ENCODE measurements around the gene STK4. TPM values are rescaled to one million over a fixed set of nuclear protein-coding genes. Genes with fewer than 3 reads are reported as not detected.

The STK4 gene
- total RNA-seq, 1 experiment from 2014 or later: 43.0 TPM

- Histone ChIP-seq H3K9me3 (ENCODE audit: control insufficient read depth, low read depth, low read length) (no peaks in the 10 kb centered on the region), H4K8ac (replicated peaks; ENCODE audit: insufficient read length, low read depth, low read length) (no peak overlapping the region), H3K18ac (ENCODE audit: insufficient read length, low read depth, low read length) (no peak overlapping the region), H2AFZ (ENCODE audit: low read length) (no peak overlapping the region), H3K4me1 (ENCODE audit: insufficient read depth, low read length) (no peaks in the 10 kb centered on the region), H2BK120ac (ENCODE audit: low read depth, low read length, poor library complexity, severe bottlenecking) (no peak overlapping the region), H3K27ac (ENCODE audit: insufficient read length, low read depth, low read length) (no peak overlapping the region), H3K23ac (ENCODE audit: insufficient read length, low read depth, low read length) (no peak overlapping the region), H4K5ac (ENCODE audit: insufficient read length, low read depth, low read length) (no peak overlapping the region), H3T11ph (ENCODE audit: low read length) (no peak overlapping the region), H3K9ac (ENCODE audit: extremely low read depth, insufficient read length, low read length) (no peak overlapping the region), H2BK12ac (ENCODE audit: insufficient read length, low read depth, low read length) (no peak overlapping the region), H2AK5ac (ENCODE audit: insufficient read length, low read length) (no peak overlapping the region), H3K56ac (ENCODE audit: insufficient read length, low read depth, low read length) (no peak overlapping the region), H2BK20ac (ENCODE audit: low read depth, low read length, poor library complexity, severe bottlenecking) (no peak overlapping the region), H2BK5ac (ENCODE audit: insufficient read length, low read length) (no peak overlapping the region), H3K27me3 (ENCODE audit: insufficient read depth, low read length) (no peaks in the 10 kb centered on the region), H2BK15ac (ENCODE audit: low read depth, low read length) (no peak overlapping the region), H3K14ac (ENCODE audit: insufficient read depth, low read length) (no peak overlapping the region), H3K4ac (ENCODE audit: low read depth, low read length) (no peak overlapping the region), H4K91ac (ENCODE audit: insufficient read length, low read depth, low read length) (no peak overlapping the region), H3K79me2 (ENCODE audit: insufficient read depth, low read length) (no peaks in the 10 kb centered on the region), H4K20me1 (ENCODE audit: control insufficient read depth, insufficient read depth, insufficient read length) (no peaks in the 10 kb centered on the region), H3K23me2 (ENCODE audit: insufficient read length, low read depth, low read length, poor library complexity, severe bottlenecking) (no peaks in the 10 kb centered on the region), H3K79me1 (ENCODE audit: insufficient read depth, low read depth, low read length, poor library complexity, severe bottlenecking) (no peaks in the 10 kb centered on the region), H3K4me2 (ENCODE audit: insufficient read depth, insufficient read length, low read length) (no peak overlapping the region)
- DNase-seq: no peak
- Mint-ChIP-seq H3K27ac (no peak overlapping the region), H3K27me3 (ENCODE audit: low read depth) (no peaks in the 10 kb centered on the region), H3K36me3 (ENCODE audit: insufficient read depth in 1 of 3, low read depth in 3 of 3) (peaks cover 8 to 65% (median 63%) of the 10 kb centered on the region in 3 experiments; a peak in 6 of 7 replicates), H3K4me1 (peaks cover 0 to 4% of the 10 kb centered on the region in 2 experiments; a peak in 2 of 4 replicates), H3K9me3 (no peaks in the 10 kb centered on the region), H3K4me3 (no peak overlapping the region)
- TF ChIP-seq, protein P1, sequence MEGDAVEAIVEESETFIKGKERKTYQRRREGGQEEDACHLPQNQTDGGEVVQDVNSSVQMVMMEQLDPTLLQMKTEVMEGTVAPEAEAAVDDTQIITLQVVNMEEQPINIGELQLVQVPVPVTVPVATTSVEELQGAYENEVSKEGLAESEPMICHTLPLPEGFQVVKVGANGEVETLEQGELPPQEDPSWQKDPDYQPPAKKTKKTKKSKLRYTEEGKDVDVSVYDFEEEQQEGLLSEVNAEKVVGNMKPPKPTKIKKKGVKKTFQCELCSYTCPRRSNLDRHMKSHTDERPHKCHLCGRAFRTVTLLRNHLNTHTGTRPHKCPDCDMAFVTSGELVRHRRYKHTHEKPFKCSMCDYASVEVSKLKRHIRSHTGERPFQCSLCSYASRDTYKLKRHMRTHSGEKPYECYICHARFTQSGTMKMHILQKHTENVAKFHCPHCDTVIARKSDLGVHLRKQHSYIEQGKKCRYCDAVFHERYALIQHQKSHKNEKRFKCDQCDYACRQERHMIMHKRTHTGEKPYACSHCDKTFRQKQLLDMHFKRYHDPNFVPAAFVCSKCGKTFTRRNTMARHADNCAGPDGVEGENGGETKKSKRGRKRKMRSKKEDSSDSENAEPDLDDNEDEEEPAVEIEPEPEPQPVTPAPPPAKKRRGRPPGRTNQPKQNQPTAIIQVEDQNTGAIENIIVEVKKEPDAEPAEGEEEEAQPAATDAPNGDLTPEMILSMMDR (conservative IDR thresholded peaks at IDR 0.05): no peak
- WGBS (ENCODE audit: extremely low coverage, insufficient read length, low lambda C conversion rate): no CpG with 5 or more reads among the region's 5 CpGs
Observed at GRCh38 chr20:44997668-44998067, 31.4 kb downstream of the STK4 start.

All from H9 (cell line).